ENCODE measurements around the gene METTL25.

The METTL25 gene, protein sequence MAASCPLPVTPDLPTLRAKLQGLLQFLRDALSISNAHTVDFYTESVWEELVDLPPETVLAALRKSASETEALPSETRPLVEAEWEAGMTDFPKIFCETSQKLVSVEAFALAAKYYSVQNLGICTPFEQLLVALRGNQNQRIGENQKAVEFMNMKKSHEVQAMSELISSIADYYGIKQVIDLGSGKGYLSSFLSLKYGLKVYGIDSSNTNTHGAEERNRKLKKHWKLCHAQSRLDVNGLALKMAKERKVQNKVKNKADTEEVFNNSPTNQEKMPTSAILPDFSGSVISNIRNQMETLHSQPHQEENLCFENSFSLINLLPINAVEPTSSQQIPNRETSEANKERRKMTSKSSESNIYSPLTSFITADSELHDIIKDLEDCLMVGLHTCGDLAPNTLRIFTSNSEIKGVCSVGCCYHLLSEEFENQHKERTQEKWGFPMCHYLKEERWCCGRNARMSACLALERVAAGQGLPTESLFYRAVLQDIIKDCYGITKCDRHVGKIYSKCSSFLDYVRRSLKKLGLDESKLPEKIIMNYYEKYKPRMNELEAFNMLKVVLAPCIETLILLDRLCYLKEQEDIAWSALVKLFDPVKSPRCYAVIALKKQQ

DNA sequence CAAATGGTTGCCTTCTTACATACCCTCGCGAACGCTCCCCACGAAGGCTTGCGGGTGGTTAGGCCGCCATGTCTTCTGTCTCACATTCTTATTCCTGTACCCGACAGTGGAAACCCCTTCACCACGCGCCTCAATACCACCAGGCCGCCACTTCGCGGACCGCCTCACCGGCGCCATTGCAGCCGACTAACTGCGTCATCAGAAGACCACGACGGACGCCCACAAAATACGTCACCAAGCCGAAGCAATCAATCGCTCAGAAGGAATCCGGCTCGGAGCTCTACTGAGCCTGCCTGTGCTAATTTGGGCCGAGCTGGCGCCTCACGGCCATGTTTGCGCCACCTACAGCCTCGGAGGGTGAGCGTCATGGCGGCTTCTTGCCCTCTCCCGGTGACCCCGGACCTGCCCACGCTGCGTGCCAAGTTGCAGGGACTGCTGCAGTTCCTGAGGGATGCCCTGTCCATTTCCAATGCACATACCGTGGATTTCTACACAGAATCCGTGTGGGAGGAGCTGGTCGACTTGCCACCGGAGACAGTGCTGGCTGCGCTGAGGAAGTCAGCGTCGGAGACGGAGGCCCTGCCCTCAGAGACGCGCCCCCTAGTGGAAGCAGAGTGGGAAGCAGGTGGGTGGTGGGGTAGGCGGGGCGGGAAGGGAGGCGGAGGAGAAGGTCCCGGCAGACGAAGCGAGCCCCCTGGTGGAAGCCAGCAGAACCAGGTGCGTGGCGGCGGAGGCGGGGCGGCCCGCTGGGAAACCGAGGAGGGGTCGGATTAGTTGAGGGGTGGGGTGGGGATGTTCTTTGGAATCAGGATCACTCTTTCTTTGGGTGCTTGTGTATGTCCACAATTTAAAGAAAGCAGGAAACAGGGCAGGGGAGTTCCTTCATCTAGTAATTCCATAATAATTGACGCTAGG, at the start of gene METTL25, which contains the start of gene CCDC59:
TSS of gene METTL25 (plus strand) at position 330 of the 915 bp plus-strand sequence. CDS start at position 367, 37 bp downstream.
TSS of gene CCDC59 (minus strand) at position 188 of the 915 bp plus-strand sequence. CDS start at position 177, 11 bp downstream.
- peak; percentile 99 for DNase-seq
- H3K4me1 ChIP-seq (ENCODE audit: low read length): peaks cover 16% of the 10 kb centered on the region; the same call in 1 of the 2 replicates
- no peaks in the 10 kb centered on the region for H3K9me2 ChIP-seq (replicated peaks; ENCODE audit: insufficient read depth, low read length)
- H2AFZ ChIP-seq (ENCODE audit: low read length): peak within 1 kb of the TSS; percentile 93
- no peaks in the 10 kb centered on the region for H3K9me3 ChIP-seq (replicated peaks; ENCODE audit: insufficient read depth, low read length)
- H3F3A ChIP-seq (ENCODE audit: insufficient read depth, low read length): no peaks in the 10 kb centered on the region
- H3K36me3 ChIP-seq (replicated peaks; ENCODE audit: insufficient read depth, low read length): peaks cover 11% of the 10 kb centered on the region
- H3K27me3 ChIP-seq (replicated peaks; ENCODE audit: insufficient read depth, low read length): no peaks in the 10 kb centered on the region
- peak within 1 kb of the TSS; percentile 98 for H3K4me2 ChIP-seq (ENCODE audit: low read depth, low read length)
- H3K79me2 ChIP-seq (ENCODE audit: low read length): peaks cover 46% of the 10 kb centered on the region
- H3K9ac ChIP-seq (ENCODE audit: low read length): peak within 1 kb of the TSS; percentile 98
- TF ChIP-seq, protein P1, sequence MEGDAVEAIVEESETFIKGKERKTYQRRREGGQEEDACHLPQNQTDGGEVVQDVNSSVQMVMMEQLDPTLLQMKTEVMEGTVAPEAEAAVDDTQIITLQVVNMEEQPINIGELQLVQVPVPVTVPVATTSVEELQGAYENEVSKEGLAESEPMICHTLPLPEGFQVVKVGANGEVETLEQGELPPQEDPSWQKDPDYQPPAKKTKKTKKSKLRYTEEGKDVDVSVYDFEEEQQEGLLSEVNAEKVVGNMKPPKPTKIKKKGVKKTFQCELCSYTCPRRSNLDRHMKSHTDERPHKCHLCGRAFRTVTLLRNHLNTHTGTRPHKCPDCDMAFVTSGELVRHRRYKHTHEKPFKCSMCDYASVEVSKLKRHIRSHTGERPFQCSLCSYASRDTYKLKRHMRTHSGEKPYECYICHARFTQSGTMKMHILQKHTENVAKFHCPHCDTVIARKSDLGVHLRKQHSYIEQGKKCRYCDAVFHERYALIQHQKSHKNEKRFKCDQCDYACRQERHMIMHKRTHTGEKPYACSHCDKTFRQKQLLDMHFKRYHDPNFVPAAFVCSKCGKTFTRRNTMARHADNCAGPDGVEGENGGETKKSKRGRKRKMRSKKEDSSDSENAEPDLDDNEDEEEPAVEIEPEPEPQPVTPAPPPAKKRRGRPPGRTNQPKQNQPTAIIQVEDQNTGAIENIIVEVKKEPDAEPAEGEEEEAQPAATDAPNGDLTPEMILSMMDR (IDR thresholded peaks at IDR 0.05; ENCODE audit: low read length): peak; percentile 95
- TF ChIP-seq EZH2 (optimal IDR thresholded peaks at IDR 0.05; ENCODE audit: low read depth, low read length): no peak
- H3K27ac ChIP-seq (ENCODE audit: low read length): peak within 1 kb of the TSS; percentile 89
- H3K4me3 ChIP-seq (ENCODE audit: low read length): peak within 1 kb of the TSS; percentile 100
- no peaks in the 10 kb centered on the region for H4K20me1 ChIP-seq (ENCODE audit: insufficient read depth, low read length)

DNA sequence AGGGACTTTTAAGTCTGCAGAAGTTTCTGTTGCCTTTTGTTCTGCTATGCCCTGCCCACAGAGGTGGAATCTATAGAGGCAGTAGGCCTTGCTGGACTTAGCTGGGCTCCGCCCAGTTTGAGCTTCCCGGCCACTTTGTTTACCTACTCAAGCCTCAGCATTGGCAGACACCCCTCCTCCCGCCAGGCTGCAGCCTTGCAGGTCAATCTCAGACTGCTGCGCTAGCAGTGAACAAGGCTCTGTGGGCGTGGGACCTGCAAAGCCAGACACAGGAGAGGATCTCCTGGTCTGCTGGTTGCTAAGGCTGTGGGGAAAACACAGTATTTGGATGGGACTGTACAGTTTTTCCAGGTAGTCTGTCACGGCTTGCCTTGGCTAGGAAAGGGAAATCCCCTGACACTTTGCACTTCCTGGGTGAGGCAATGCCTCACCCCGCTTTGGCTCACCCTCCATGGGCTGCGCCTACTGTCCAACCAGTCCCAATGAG, 43.9 kb upstream of the METTL25 start:
- Histone ChIP-seq H3K9me2 (replicated peaks; ENCODE audit: insufficient read depth, low read length) (no peaks in the 10 kb centered on the region), H3K79me2 (ENCODE audit: low read length) (no peaks in the 10 kb centered on the region), H3F3A (ENCODE audit: insufficient read depth, low read length) (no peaks in the 10 kb centered on the region), H3K4me1 (ENCODE audit: low read length) (no peaks in the 10 kb centered on the region), H3K9ac (ENCODE audit: low read length) (no peak overlapping the region), H4K20me1 (ENCODE audit: insufficient read depth, low read length) (no peaks in the 10 kb centered on the region), H2AFZ (ENCODE audit: low read length) (no peak overlapping the region), H3K4me2 (ENCODE audit: low read depth, low read length) (no peak overlapping the region), H3K27me3 (replicated peaks; ENCODE audit: insufficient read depth, low read length) (no peaks in the 10 kb centered on the region), H3K9me3 (replicated peaks; ENCODE audit: insufficient read depth, low read length) (no peaks in the 10 kb centered on the region), H3K36me3 (replicated peaks; ENCODE audit: insufficient read depth, low read length) (no peaks in the 10 kb centered on the region), H3K27ac (ENCODE audit: low read length) (no peak overlapping the region), H3K4me3 (ENCODE audit: low read length) (no peak overlapping the region)
- no peak for DNase-seq
- TF ChIP-seq, protein P1 (IDR thresholded peaks at IDR 0.05; ENCODE audit: low read length): no peak
- TF ChIP-seq EZH2phosphoT487 (IDR thresholded peaks at IDR 0.05; ENCODE audit: low read length): no peak
- TF ChIP-seq EZH2 (optimal IDR thresholded peaks at IDR 0.05; ENCODE audit: low read depth, low read length): no peak

DNA sequence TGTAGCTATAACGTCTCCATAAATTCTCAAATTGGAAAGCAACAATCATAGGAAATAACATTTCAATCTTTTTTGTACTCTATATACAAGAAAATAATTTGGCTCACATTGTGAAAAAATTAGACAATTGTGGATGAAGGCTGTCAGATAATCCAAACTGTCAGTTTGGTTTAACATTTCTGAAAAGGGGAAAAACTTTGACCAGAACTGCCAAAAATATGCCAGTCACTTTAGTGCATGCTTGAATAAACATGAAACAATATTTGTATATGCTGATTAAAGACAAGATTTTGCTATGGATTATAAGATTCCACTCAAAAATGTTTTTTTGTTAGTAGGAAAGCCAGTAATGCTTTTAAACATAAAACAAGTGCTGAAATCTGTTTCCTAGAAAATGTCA, 39.1 kb upstream of the METTL25 start:
- Histone ChIP-seq H3K36me3 (replicated peaks; ENCODE audit: insufficient read depth, low read length) (no peaks in the 10 kb centered on the region), H3K9me2 (replicated peaks; ENCODE audit: insufficient read depth, low read length) (no peaks in the 10 kb centered on the region), H3K27me3 (replicated peaks; ENCODE audit: insufficient read depth, low read length) (no peaks in the 10 kb centered on the region), H3K4me1 (ENCODE audit: low read length) (no peaks in the 10 kb centered on the region), H3K79me2 (ENCODE audit: low read length) (no peaks in the 10 kb centered on the region), H3F3A (ENCODE audit: insufficient read depth, low read length) (no peaks in the 10 kb centered on the region), H4K20me1 (ENCODE audit: insufficient read depth, low read length) (no peaks in the 10 kb centered on the region), H3K4me2 (ENCODE audit: low read depth, low read length) (no peak overlapping the region), H3K9me3 (replicated peaks; ENCODE audit: insufficient read depth, low read length) (no peaks in the 10 kb centered on the region), H3K4me3 (ENCODE audit: low read length) (no peak overlapping the region), H3K27ac (ENCODE audit: low read length) (no peak overlapping the region), H3K9ac (ENCODE audit: low read length) (no peak overlapping the region), H2AFZ (ENCODE audit: low read length) (no peak overlapping the region)
- DNase-seq: no peak
- TF ChIP-seq, protein P1 (IDR thresholded peaks at IDR 0.05; ENCODE audit: low read length): no peak
- TF ChIP-seq EZH2phosphoT487 (IDR thresholded peaks at IDR 0.05; ENCODE audit: low read length) (no peak), EZH2 (optimal IDR thresholded peaks at IDR 0.05; ENCODE audit: low read depth, low read length) (no peak)
